ENCODE data around the gene CAMK2N2.

GRCh38 chr3:184272269-184272668, 10.9 kb upstream of the CAMK2N2 start:
- TF ChIP-seq NFIC (IDR thresholded peaks at IDR 0.05) (no peak), ATF1 (CRISPR knock-in tag; IDR thresholded peaks at IDR 0.05) (no peak), ATF1 (tag; IDR thresholded peaks at IDR 0.05) (no peak), ZEB2 (IDR thresholded peaks at IDR 0.05) (no peak), REST (IDR thresholded peaks at IDR 0.05; ENCODE audit: borderline replicate concordance) (no peak), REST (CRISPR knock-in tag; IDR thresholded peaks at IDR 0.05; ENCODE audit: low read depth) (no peak), HDAC3 (IDR thresholded peaks at IDR 0.05; ENCODE audit: borderline replicate concordance, partially characterized antibody) (no peak), EZH2 (IDR thresholded peaks at IDR 0.05; ENCODE audit: borderline replicate concordance, low read depth, low read length) (no peak)

Data from K562 (cell line).